ENCODE data around the gene FSIP1.

FSIP1 gene

GRCh38 chr15:39720081-39720480 lies 62.6 kb downstream of the FSIP1 start:
- no peak for DNase-seq (ENCODE audit: low spot score)

GRCh38 chr15:39719109-39719508 lies 63.5 kb downstream of the FSIP1 start:
- DNase-seq (ENCODE audit: low spot score), result no peak

GRCh38 chr15:39717134-39717533 lies 65.5 kb downstream of the FSIP1 start:
- no peak for DNase-seq (ENCODE audit: low spot score)

- DNase-seq (ENCODE audit: low spot score), result no peak
Observed at GRCh38 chr15:39714251-39714650, 68.4 kb downstream of the FSIP1 start.

- peak; percentile 6 for DNase-seq (ENCODE audit: low spot score)
Observed at GRCh38 chr15:39713846-39714245, 68.8 kb downstream of the FSIP1 start.

GRCh38 chr15:39710681-39711080 lies 72.0 kb downstream of the FSIP1 start:
- no peak for DNase-seq (ENCODE audit: low spot score)

- no peak for DNase-seq (ENCODE audit: low spot score)
Observed at GRCh38 chr15:39709941-39710340, 72.7 kb downstream of the FSIP1 start.

GRCh38 chr15:39706206-39706605 lies 76.4 kb downstream of the FSIP1 start:
- DNase-seq (ENCODE audit: low spot score), result no peak

GRCh38 chr15:39704689-39705088 lies 78.0 kb downstream of the FSIP1 start:
- DNase-seq (ENCODE audit: low spot score), result peak; percentile 64

- DNase-seq (ENCODE audit: low spot score), result no peak
Observed at GRCh38 chr15:39704235-39704634, 78.4 kb downstream of the FSIP1 start.

- DNase-seq (ENCODE audit: low spot score), result no peak
Observed at GRCh38 chr15:39701988-39702387, 80.7 kb downstream of the FSIP1 start.

- DNase-seq (ENCODE audit: low spot score), result no peak
Observed at GRCh38 chr15:39700375-39700700, 82.3 kb downstream of the FSIP1 start.

GRCh38 chr15:39699516-39700374 lies 82.9 kb downstream of the FSIP1 start:
- DNase-seq (ENCODE audit: low spot score), result peak; percentile 50

- no peak for DNase-seq (ENCODE audit: low spot score)
Observed at GRCh38 chr15:39698444-39699390, 83.9 kb downstream of the FSIP1 start.

GRCh38 chr15:39697509-39697908 lies 85.1 kb downstream of the FSIP1 start:
- DNase-seq (ENCODE audit: low spot score), result no peak

GRCh38 chr15:39695793-39696192 lies 86.8 kb downstream of the FSIP1 start:
- DNase-seq (ENCODE audit: low spot score), result no peak

GRCh38 chr15:39692356-39693327 lies 90.0 kb downstream of the FSIP1 start:
- DNase-seq (ENCODE audit: low spot score), result no peak

- DNase-seq (ENCODE audit: low spot score), result peak; percentile 19
Observed at GRCh38 chr15:39690881-39691634, 91.6 kb downstream of the FSIP1 start.

GRCh38 chr15:39687965-39688364 lies 94.7 kb downstream of the FSIP1 start:
- DNase-seq (ENCODE audit: low spot score), result no peak

- DNase-seq (ENCODE audit: low spot score), result peak; percentile 58
Observed at GRCh38 chr15:39685999-39686613, 96.5 kb downstream of the FSIP1 start.

GRCh38 chr15:39685367-39685766 lies 97.3 kb downstream of the FSIP1 start:
- DNase-seq (ENCODE audit: low spot score), result no peak

All from GM03348 (cell line).